MV-4-11 (cell line): ENCODE results near the gene KCNH6.

ENCODE experiments used
- DNase-seq: peaks from one replicate; lab custom pipeline; 2025; lab: John Stamatoyannopoulos, UW

KCNH6 gene

DNA sequence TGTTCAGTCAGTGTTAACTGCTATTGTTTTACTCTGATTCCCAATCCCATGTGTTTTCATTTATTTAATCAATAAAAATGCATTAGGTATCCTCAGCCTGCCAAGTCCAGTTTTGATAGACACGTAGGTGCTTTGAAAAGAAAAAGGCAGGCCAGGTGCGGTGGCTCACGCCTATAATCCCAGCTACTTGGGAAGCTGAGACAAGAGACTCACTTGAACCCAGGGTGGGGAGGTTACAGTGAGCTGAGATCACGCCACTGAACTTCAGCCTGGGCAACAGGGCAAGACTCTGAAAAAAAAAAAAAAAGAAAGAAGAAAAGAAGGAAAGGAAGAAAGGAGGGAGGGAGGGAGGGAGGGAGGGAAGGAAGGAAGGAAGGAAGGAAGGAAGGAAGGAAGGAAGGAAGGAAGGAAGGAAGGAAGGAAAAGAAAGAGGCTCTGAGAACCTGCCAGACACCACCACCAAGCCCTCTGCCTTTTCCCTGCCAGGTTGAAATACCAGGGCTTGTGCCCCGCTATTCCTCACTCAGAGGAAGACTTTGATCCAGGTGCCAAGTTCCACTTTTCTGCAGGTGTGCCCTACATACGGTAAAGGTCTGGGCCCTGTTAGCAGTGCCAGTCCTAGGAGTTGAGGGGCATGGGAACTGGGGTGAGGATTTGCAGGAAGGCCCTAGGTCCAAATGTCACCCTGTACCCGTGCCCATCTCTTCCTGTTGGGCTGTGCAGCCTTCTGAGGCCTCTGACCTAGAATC lies 10.1 kb upstream of the KCNH6 start:
- DNase-seq, result no peak

DNA sequence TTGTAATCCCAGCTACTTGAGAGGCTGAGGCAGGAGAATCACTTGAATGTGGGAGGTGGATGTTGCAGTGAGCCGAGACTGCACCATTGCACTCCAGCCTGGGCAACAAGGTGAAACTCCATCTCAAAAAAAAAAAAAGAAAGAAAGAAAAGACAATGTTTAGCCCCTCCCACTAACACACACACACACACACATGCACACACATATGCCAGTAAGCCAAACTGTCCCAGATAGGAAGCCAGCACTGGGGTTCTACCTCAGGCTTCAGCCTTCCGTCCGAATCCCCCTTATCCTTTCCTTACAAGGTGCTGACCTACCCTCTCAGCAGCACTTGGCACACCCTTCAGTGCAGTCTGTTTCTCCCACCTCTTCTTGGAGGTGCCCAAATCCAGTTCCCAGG lies 8.7 kb upstream of the KCNH6 start:
- DNase-seq, result no peak

GRCh38 chr17:63514974-63515373 lies 8.2 kb upstream of the KCNH6 start:
- DNase-seq, result no peak

- no peak for DNase-seq
These were observed 7.7 kb upstream of the KCNH6 start for GRCh38 chr17:63515426-63515825.

DNA sequence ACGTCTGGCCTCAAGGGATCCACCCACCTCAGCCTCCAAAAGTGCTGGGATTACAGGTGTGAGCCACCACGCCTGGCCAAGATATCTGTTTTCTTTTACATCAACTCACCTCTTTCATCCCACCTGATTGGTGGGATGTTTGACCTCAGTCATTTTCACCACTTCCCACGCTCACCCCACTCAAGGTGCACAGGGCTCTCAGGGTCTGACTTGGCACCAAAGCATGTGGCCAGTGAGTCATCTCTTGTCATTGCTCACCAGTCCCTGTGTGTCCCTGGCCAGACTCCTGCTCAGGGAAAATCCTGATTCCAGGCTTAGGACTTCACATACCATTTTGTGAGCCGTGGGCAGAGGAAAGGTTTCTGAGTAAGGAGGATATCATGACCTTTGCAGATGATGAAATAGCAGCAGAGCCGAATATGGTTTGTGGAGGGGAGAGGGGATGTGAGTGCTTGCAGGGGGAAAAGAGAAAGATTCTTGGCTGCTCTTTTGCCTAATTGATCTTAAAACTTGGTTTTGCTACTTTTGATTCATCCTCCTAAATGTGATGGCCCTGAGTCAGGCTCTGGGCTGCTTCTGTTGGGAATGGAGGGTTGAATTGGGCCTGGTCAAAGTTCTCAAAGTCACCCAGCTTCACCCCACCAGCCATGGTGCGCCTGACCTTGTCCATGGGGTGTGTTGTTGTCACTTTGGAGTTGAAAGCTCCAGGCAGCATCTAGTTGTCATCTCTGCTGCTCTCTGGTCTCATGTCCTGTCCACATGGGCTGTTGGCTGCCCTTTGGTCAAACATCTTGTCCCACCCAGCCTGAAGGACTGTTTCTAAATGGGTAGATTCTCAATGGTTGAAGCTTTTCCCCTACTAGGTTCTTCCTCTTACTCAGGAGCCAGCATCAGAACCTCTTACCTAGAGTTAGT lies 6.0 kb upstream of the KCNH6 start:
- no peak for DNase-seq

DNA sequence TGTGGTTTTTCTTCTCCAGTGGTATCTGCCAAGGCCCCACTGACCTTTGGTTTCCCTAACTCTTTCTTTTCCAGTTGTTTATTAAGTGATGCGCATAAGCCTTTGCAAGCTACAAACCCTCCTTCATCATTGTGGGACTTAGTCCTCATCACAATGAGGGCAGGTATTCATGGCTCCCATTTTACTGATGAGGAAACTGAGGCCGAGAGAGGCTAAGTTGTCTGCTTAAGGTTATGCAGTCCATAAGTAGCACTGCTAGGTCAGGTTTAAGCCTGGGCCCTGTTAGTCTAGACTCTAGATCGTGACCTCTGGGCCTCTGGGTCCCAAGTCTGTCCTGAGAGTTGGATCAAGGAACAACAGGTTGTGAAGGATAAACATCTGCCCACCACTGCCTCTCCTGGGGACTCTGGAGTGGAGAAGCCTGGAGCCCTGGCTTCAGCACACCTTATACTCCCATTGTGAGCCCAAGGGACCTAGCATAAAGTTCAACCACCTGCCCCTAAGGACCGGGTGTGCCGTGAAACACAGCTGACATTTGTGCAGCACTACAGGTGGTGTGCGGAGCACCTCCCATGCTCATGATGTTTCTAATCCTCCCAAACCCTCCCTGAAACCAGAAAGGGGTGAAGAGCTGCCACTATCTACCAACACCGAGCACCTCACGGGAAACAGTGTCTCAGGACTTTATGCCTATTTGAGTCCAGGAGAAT lies 5.2 kb upstream of the KCNH6 start:
- no peak for DNase-seq

- no peak for DNase-seq
These were observed 3.9 kb upstream of the KCNH6 start for GRCh38 chr17:63519116-63519881.

- DNase-seq, result no peak
These were observed 2.9 kb upstream of the KCNH6 start for GRCh38 chr17:63519972-63520882.

GRCh38 chr17:63524051-63524450 lies 893 bp downstream of the KCNH6 start:
- DNase-seq, result no peak

DNA sequence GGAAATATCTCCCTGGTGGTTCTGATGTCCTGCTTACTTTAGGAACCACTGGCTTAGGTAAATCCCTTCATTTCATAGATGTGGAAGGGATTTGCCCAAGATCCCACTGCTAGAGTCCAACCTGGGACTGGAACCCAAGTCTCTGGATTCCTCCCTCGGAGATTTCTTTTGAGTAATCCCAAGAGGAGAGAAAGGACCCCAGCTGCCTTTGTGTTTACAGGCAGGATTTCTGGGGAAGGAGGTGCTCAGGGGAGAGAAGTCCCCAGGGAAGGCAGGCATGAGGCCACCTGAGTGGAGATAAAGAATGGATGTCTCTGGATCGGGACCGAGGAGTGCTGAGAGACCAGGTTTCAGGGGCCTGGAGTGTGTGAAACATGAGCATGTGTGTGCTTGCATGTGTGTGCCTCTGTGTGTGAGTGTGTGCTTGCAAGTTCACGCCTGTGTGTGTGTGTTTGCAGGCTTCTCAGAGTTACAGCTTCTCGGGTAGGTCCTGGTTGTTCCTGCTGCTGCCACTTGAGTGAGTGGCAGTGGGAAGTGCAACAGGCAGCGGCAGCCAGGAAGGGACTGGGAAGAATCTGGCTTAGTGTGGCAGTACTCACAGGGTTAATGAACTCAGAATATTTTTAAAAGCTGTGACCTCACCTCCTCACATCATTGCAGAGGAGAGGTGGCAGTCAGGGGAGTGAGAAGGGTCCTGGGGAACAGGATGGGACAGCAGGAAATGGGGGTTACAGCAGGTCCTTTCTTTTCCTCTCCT lies 2.2 kb downstream of the KCNH6 start:
- DNase-seq, result no peak

DNA sequence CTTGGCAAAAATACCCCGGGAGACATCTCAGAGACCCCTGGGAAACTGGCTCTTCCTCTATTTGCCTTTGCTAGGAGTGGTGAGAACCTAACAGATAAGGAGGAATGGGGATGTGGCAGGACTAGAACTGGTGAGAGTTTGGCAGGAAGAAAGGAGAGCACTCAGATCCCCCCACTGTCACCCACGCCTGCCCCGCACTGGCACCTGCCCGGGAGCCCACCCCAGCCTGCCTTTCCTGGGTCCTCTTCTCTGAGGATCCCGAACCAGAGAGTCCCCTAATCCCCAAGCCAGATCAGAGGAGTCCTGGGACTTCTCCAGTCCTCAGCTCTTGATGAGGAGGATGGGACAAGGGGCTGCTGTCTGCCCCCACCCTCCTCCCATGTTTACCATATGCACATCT lies 3.7 kb downstream of the KCNH6 start:
- DNase-seq, result no peak

DNA sequence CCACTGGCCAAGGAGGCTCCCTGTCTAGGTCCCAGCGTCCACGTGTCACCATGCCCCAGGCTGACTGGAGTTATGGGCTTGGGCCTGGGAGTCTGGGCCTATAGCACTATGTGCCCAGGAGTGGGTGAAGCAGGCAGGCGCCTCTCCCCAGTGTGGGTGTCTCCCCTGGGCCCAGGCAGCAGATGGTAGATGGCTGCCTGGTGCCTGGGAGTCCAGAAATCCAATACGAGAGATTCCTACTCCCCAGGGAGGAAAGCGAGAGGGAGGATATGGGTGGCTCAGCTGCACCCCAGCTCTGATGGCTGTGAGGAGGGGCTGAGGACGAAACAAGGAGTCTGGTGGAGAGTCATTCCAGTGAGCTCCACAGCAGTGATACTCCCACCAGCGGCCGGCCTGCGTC lies 5.0 kb downstream of the KCNH6 start:
- DNase-seq, result no peak

- no peak for DNase-seq
These were observed 6.8 kb downstream of the KCNH6 start for GRCh38 chr17:63529711-63530556.

DNA sequence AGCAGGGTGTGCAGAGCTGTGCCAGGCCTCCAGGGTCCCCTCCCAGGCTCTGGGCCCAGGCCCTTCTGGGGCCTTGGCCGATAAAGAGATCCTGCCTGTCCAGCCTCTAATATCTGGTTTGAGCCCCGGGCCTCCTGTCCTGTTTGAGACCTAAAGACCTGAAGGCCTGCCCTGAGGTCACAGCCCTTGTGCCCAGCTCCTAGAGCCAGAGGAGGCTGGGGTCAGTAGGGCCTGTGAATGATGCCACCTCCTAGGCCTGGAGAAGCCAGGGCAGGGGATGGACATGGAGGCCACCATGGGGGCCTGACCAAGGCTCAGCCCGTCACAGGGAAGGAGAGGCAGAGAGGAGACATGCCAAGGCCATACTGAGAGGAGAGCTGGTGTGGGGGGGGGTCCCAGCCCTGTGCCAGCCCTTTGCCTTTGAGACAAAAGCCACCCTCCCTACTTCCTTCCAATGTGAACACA lies 7.4 kb downstream of the KCNH6 start:
- no peak for DNase-seq

GRCh38 chr17:63531022-63531965 lies 8.1 kb downstream of the KCNH6 start:
- DNase-seq, result no peak

- DNase-seq, result no peak
These were observed 10.4 kb downstream of the KCNH6 start for GRCh38 chr17:63533433-63534077.

GRCh38 chr17:63534078-63534570 lies 11.0 kb downstream of the KCNH6 start:
- no peak for DNase-seq
